NB4 (cell line): ENCODE results near the gene NOP53.
"Not testable (repeated sequence)": the region's sequence is repeated elsewhere in the genome, so short reads cannot be mapped to it uniquely, and the experiment has no call there.

Experiments
- DNase-seq: peaks from one replicate; pipeline ENCODE4 v3.0.0; 2010; ENCODE audit warnings: low read depth
- H3K4me3 ChIP-seq: one replicate; pipeline ENCODE4 v1.5.1; 2011; ENCODE audit warnings: mild to moderate bottlenecking, low read depth, low read length, moderate library complexity
- CTCF ChIP-seq: IDR thresholded peaks from one replicate; pipeline ENCODE4 v1.5.1; 2012; ENCODE audit warnings: low read depth, low read length
- MAX ChIP-seq: IDR thresholded peaks from 2 replicates; pipeline ENCODE4 v1.6.1; 2011; ENCODE audit warnings: low read depth, low read length
- MYC ChIP-seq: IDR thresholded peaks from 2 replicates; pipeline ENCODE4 v1.6.1; 2011; ENCODE audit warnings: low read depth, low read length
- POLR2A ChIP-seq: IDR thresholded peaks from 2 replicates; pipeline ENCODE4 v1.6.1; 2011; ENCODE audit warnings: mild to moderate bottlenecking; ENCODE audit not compliant: insufficient read length; ENCODE audit errors: extremely low read depth

NOP53 gene

GRCh38 chr19:47768604-47769003 is 23.3 kb downstream of the NOP53 start:
- peak; percentile 37 for DNase-seq
- no peak overlapping the region for H3K4me3 ChIP-seq
- TF ChIP-seq CTCF (peak; percentile 27), MYC (no peak)

DNA sequence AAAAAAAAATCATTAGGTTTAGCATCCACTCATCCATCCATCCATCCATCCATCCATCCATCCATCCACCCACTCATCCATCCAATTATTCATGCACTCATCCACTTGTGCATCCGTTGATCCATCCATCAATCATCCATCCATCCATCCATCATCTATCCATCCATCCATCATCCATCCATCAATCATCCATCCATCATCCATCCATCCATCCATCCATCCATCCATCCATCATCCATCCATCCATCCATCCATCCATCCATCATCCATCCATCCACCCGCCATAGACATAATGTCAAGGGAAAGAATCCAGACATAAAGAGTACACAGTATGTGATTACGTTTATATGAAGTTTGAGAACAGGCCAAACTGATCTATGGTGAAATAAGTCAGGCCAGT is 24.2 kb downstream of the NOP53 start:
- TF ChIP-seq CTCF (no peak), POLR2A (no peak), MYC (no peak), MAX (no peak)
- H3K4me3 ChIP-seq: no peak overlapping the region
- no peak for DNase-seq

GRCh38 chr19:47771291-47771690 is 25.9 kb downstream of the NOP53 start:
- not testable (repeated sequence) for H3K4me3 ChIP-seq, DNase-seq

DNA sequence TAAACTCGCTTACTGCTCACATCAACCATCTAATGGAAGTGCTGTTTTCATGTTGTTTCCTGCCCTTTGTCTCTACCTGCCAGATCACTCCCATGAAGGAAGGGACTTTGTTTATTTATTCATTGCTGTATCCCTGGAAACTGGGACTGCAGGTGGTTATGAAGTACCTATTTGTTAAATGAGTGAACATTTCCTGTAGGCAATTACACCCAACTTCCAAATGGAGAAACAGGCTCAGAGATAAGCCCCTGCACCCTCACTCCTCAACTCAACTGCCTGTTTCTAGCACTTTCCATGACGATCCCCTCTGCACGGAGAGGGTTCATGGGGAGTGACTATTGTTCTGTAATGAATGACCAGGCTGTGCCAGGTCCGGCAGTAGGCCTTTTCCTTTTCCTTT is 31.2 kb downstream of the NOP53 start:
- no peak for DNase-seq
- no peak for TF ChIP-seq CTCF
- no peak overlapping the region for H3K4me3 ChIP-seq

DNA sequence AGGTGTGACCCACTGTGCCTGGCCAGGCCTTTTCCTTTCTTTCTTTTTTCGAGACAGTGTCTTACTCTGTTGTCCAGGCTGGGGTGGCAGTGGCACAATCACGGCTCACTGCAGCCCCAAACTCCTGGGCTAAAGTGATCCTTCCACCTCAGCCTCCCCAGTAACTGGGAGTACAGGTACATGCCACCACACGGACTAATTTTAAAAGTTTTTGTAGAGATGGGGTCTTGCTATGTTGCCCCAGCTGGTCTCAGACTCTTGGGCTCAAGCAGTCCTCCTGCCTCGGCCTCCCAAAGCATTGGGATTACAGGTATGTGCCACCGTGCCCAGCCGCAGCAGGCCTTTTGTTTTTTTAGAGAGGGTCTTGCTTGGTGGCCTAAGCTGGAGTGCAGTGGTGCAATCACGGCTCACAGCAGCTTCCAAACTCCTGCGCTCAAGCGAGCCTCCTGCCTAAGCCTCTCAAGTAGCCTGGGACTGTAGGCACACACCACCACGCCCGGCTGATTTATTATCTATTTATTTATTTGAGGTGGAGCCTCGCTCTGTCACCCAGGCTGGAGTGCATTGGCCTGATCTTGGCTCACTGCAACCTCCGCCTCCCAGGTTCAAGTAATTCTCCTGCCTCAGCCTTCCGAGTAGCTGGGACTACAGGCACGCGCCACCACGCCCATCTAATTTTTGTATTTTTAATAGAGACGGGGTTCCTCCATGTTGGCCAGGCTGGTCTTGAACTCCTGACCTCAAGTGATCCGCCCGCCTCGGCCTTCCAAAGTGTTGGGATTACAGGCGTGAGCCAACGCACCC is 32.1 kb downstream of the NOP53 start:
- peak overlapping the region; percentile 81 for H3K4me3 ChIP-seq
- not testable (repeated sequence) for DNase-seq

DNA sequence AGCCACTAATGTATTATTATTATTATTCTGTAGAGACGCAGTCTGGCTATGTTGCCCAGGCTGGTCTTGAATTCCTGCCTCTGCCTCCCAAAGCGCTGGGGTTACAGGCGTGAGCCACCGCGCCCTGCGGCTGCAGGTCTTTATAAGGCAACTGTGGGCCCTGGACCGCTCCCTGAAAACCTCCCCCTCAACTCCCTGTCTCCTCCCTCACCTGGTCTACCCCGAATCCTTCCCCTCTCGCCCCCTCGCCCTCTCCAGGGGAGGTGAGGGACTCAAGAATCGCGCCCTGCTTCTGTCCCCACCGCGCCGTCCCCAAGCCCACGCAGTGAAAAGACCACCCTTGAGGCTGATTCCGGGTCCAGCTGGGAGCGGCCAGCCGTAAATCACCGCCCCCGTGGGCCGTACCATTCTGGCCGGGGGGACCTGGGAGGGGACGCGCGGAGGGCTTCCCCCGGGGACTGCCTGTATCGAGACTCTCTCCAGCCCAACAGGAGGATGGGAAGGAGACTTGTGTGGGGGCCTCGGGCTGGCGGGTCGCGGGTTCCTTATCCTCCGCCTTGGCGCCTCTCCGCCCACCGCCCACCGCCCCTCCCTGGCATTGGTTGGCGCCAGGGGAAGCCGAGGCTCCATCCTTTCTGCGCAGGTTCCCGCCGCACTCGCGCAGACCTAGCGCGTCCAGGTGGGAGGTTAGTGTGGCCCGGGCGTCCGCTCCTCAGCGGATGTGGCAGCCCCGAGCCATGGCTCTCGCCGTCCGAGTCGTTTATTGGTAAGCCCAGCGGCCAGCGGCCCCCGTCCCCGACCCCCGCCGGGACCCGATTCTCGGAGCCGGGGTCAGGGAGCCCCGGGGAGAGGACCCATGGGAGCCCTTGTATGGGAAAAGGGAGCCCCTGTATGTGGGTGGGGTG is 33.0 kb downstream of the NOP53 start, which contains the start of gene SELENOW:
Gene SELENOW (plus strand): TSS at position 655 of the 905 bp plus-strand sequence. CDS start 83 bp downstream, at position 738.
- H3K4me3 ChIP-seq: peak within 1 kb of the TSS; percentile 81
- no peak for TF ChIP-seq CTCF
- TF ChIP-seq MAX: peak; percentile 40; the same call in 1 of the 2 replicates
- peak; percentile 90 for TF ChIP-seq POLR2A
- peak; percentile 48 for TF ChIP-seq MYC
- DNase-seq: peak; percentile 93

DNA sequence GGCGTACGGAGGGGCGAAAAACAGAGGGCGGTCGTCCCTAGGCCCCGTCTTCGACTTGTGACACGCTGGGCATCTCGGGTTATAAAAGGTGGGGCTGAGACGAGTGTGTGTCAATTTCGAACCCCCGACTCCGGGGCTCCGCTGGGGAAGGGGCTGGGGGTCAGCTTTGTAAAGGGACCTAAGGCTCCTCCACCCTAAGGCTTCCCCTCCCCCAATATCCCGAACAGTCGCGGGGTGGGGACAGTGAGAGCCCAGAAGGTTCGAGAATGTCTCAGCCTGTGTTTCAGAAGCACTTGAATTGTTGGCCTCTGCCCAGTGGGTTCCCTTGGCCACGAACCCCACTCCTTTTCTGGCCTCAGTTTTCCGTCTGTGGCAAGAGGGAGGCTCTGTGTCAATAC is 33.6 kb downstream of the NOP53 start:
- no peak for DNase-seq
- H3K4me3 ChIP-seq: peak overlapping the region; percentile 81
- TF ChIP-seq MYC (peak; percentile 41), CTCF (no peak), MAX (peak; percentile 33; the same call in 1 of the 2 replicates), POLR2A (no peak)
